HG03159 (cell line): Measurements from ENCODE around the gene SLC1A1.
A peak's percentile ranks its signal among the peaks of the same experiment; 100 is the strongest.
"Not testable (repeated sequence)": the region's sequence is repeated elsewhere in the genome, so short reads cannot be mapped to it uniquely, and the experiment has no call there.

ENCODE experiments used
- ATAC-seq: cut with Tn5 transposase; IDR thresholded peaks from one replicate; pipeline ENCODE4 v1.9.1; 2021; ENCODE audit warnings: mild to moderate bottlenecking, moderate library complexity; ENCODE audit not compliant: unreplicated experiment

SLC1A1 gene

GRCh38 chr9:4574657-4575243 is 84.5 kb downstream of the SLC1A1 start:
- ATAC-seq: peak; percentile 72

GRCh38 chr9:4575997-4576396 is 85.7 kb downstream of the SLC1A1 start:
- ATAC-seq: no peak

GRCh38 chr9:4576448-4576847 is 86.2 kb downstream of the SLC1A1 start:
- ATAC-seq: no peak

- ATAC-seq: no peak
These were observed 88.7 kb downstream of the SLC1A1 start for GRCh38 chr9:4579001-4579400.

GRCh38 chr9:4581035-4581760 is 90.9 kb downstream of the SLC1A1 start:
- ATAC-seq: no peak

GRCh38 chr9:4581861-4582565 is 91.7 kb downstream of the SLC1A1 start:
- ATAC-seq: no peak

- no peak for ATAC-seq
These were observed 92.7 kb downstream of the SLC1A1 start for GRCh38 chr9:4583001-4583400.

- no peak for ATAC-seq
These were observed 94.4 kb downstream of the SLC1A1 start for GRCh38 chr9:4584636-4585035.

- ATAC-seq: no peak
These were observed 94.9 kb downstream of the SLC1A1 start for GRCh38 chr9:4585135-4585534.

GRCh38 chr9:4588721-4589120 is 98.5 kb downstream of the SLC1A1 start:
- ATAC-seq: no peak

- no peak for ATAC-seq
These were observed 100.3 kb downstream of the SLC1A1 start for GRCh38 chr9:4590430-4591122.

GRCh38 chr9:4591123-4591500 is 100.8 kb downstream of the SLC1A1 start:
- no peak for ATAC-seq

- ATAC-seq: no peak
These were observed 102.0 kb downstream of the SLC1A1 start for GRCh38 chr9:4592295-4592694.

- ATAC-seq: no peak
These were observed 102.6 kb downstream of the SLC1A1 start for GRCh38 chr9:4592886-4593285.

GRCh38 chr9:4594545-4594944 is 104.3 kb downstream of the SLC1A1 start:
- no peak for ATAC-seq

GRCh38 chr9:4594994-4595393 is 104.7 kb downstream of the SLC1A1 start:
- no peak for ATAC-seq

GRCh38 chr9:4596165-4596922 is 106.1 kb downstream of the SLC1A1 start:
- ATAC-seq: no peak

GRCh38 chr9:4600368-4600767 is 110.1 kb downstream of the SLC1A1 start:
- no peak for ATAC-seq

GRCh38 chr9:4603830-4604229 is 113.6 kb downstream of the SLC1A1 start:
- ATAC-seq: no peak

GRCh38 chr9:4604678-4605095 is 114.4 kb downstream of the SLC1A1 start:
- peak; percentile 81 for ATAC-seq

GRCh38 chr9:4606033-4606432 is 115.8 kb downstream of the SLC1A1 start:
- ATAC-seq: not testable (repeated sequence)
